ENCODE data around the gene HIVEP2. TPM values are rescaled to one million over a fixed set of nuclear protein-coding genes. Genes with fewer than 3 reads are reported as not detected.

The HIVEP2 gene
- total RNA-seq, 4 donors from 2014 or later: 8.6 to 19.3 (median 12.7) TPM

DNA sequence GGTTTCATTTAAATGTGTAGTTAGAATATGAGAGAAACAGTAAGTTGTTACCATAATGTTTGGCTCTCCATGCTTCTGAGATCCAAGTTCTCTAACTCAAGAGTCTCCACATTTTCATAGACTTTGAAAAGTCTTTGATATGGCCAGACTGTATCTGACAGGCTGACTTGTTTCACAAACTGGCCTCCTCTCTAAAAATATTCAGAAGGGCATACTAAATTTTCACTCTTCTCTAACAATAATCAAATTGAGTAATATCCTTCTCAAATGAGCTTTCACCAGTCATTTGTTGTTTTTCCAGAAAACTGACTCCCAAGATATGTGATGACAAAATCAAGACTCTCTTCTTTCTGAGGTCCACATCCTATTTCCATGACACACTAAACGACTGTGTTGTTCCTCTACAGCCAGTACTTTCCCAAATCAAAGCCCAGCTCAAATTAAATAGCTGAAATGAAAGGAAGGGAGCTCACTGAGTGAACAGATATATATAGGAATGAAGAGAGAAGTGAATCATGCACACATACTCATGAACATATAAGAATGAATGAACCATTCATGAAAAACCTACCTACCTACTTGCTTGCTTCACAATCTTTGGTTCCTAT, 15.1 kb downstream of the HIVEP2 start:
- intact Hi-C loops (cut with DNase I): no loop called here

DNA sequence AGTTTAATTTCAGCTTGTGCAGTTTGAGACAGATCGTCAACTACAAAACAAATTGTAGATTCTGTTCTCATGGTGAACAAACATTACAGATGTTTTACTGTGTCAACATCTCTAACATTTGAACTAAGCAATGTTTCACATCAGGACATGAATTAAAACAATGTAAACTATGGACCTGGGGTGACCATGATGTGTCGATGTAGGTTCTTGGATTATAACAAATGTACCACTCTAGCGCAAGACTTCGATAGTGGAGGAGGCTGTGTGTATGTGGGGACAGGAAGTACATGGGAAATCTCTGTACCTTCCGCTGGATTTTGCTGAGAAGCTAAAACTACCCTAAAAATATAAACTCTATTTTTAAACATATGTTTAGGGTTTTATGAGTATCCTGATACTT, 17.1 kb downstream of the HIVEP2 start:
- intact Hi-C loops (cut with DNase I): no loop called here
- WGBS, 2 donors: 50 to 73% methylated on average over 5 of the region's 5 CpGs
- no peak for DNase-seq
- Histone ChIP-seq H3K4me3 (peak overlapping the region in 2 of 4 donors; percentile 55 to 85), H3K36me3 (no peaks in the 10 kb centered on the region), H3K27me3 (no peaks in the 10 kb centered on the region), H3K27ac (peak overlapping the region in 3 of 4 donors; percentile 80 to 96 (median 90)), H3K4me1 (peaks cover 0 to 34% (median 10%) of the 10 kb centered on the region in 3 donors), H3K9me3 (no peaks in the 10 kb centered on the region)
- no peak for TF ChIP-seq CTCF (IDR thresholded peaks at IDR 0.05)
- no peak for TF ChIP-seq POLR2A (IDR thresholded peaks at IDR 0.05)

More for the DNA sequence above, 15.1 kb downstream of the HIVEP2 start:
- TF ChIP-seq POLR2A (IDR thresholded peaks at IDR 0.05): no peak
- 46 to 67% methylated on average over 1 of the region's 1 CpG for WGBS, 2 donors
- no peak overlapping the region for H3K4me3 ChIP-seq
- no peak for DNase-seq
- H3K4me1 ChIP-seq: peaks cover 0 to 48% (median 17%) of the 10 kb centered on the region in 3 donors
- no peaks in the 10 kb centered on the region for H3K9me3 ChIP-seq
- no peaks in the 10 kb centered on the region for H3K27me3 ChIP-seq
- H3K36me3 ChIP-seq: no peaks in the 10 kb centered on the region
- no peak overlapping the region for H3K27ac ChIP-seq

DNA sequence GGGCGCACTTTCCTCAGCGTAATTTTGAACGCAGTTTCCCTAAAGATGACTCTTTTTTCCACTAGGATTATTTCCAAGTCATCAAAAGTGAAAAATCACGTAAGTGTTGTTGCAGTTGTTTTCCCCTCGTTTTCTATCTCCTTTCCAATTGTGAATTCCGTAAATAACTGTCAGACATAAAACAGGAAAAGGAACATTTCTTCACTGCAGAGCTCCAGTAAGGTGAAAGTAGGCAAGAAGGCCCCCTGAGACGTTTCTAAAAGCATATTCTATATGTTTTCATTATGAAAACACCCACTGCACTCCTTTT, 17.8 kb downstream of the HIVEP2 start:
- no peaks in the 10 kb centered on the region for H3K9me3 ChIP-seq
- intact Hi-C loops (cut with DNase I): no loop called here
- no peaks in the 10 kb centered on the region for H3K27me3 ChIP-seq
- H3K27ac ChIP-seq: peak overlapping the region; percentile 78 to 96 (median 85)
- peak overlapping the region; percentile 34 to 85 (median 58) for H3K4me3 ChIP-seq
- no peak for DNase-seq
- 1% methylated on average over 7 of the region's 7 CpGs for WGBS, 2 donors
- no peaks in the 10 kb centered on the region for H3K36me3 ChIP-seq
- peaks cover 0 to 34% (median 10%) of the 10 kb centered on the region in 3 donors for H3K4me1 ChIP-seq
- TF ChIP-seq POLR2A (IDR thresholded peaks at IDR 0.05) (no peak), CTCF (IDR thresholded peaks at IDR 0.05) (no peak)

DNA sequence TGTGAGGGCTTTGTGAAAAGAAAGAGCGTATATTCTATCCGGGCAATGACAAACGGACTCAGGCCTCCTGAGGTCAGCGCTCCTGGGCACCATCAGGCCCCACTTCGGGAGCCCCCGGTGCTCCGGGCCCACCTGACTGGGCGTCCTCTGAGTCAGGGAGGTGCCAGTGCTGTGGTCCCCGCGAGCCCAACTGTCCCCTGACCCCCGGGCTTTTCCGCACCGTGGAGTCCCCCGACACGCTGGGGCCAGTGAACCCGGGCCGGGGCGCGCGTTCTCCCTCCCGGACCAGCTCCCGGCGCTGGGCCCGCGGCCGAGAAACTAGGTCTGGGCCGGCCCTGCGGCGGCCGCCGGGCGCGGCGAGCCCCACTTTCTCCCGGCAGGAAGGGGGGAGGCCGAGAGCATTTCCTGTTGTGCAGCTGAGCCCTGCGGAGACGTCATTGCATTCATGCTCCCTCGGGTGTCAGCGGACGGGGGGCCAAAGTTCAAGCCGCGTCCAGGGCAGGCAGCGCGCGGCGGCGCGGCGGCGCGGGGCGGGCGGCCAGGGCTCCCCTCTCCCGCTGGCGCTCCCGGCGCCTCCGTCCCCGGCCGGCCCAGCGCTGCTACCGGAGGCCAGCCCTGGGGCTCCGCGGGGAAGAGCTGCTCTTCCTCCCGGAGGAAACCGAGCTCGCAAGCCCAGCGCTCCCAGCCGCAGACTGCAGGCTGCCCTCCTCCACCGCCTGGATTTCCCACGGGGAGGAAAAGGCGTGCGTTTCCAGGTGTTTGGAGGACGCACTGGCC, 18.3 kb downstream of the HIVEP2 start:
- Histone ChIP-seq H3K4me1 (peaks cover 0 to 34% (median 10%) of the 10 kb centered on the region in 3 donors), H3K4me3 (peak overlapping the region; percentile 34 to 85 (median 58)), H3K27ac (peak overlapping the region; percentile 78 to 96 (median 85)), H3K36me3 (no peaks in the 10 kb centered on the region), H3K27me3 (no peaks in the 10 kb centered on the region), H3K9me3 (no peaks in the 10 kb centered on the region)
- intact Hi-C loops (cut with DNase I): no loop called here
- peak; percentile 14 for DNase-seq
- 3 to 11% methylated on average over 8 to 17 of the region's 75 CpGs for WGBS, 2 donors
- TF ChIP-seq CTCF (IDR thresholded peaks at IDR 0.05) (no peak), POLR2A (IDR thresholded peaks at IDR 0.05) (peak in 2 of 4 donors; percentile 48 to 80)

GRCh38 chr6:142926177-142926493, 18.8 kb downstream of the HIVEP2 start:
- WGBS, 2 donors: 54 to 57% methylated on average over 2 of the region's 2 CpGs
- H3K4me3 ChIP-seq: peak overlapping the region; percentile 34 to 85 (median 58)
- no peaks in the 10 kb centered on the region for H3K9me3 ChIP-seq
- TF ChIP-seq POLR2A (IDR thresholded peaks at IDR 0.05): no peak
- TF ChIP-seq CTCF (IDR thresholded peaks at IDR 0.05): no peak
- H3K27me3 ChIP-seq: no peaks in the 10 kb centered on the region
- peak overlapping the region; percentile 78 to 96 (median 85) for H3K27ac ChIP-seq
- no peak for DNase-seq
- peaks cover 0 to 34% (median 10%) of the 10 kb centered on the region in 3 donors for H3K4me1 ChIP-seq
- H3K36me3 ChIP-seq: no peaks in the 10 kb centered on the region
- intact Hi-C loops (cut with DNase I): no loop called here

All from esophagus squamous epithelium (tissue), 5 donors.